COLO829 (cell line): ENCODE results near the gene NEDD4L.
A peak's percentile ranks its signal among the peaks of the same experiment; 100 is the strongest.

ENCODE experiments used
- DNase-seq: peaks from one replicate; pipeline ENCODE4 v3.0.0; 2012; ENCODE audit warnings: low spot score

The NEDD4L gene

GRCh38 chr18:58181988-58182387, 138.0 kb downstream of the NEDD4L start:
- DNase-seq = no peak

GRCh38 chr18:58183226-58183625, 139.2 kb downstream of the NEDD4L start:
- DNase-seq = no peak

DNA sequence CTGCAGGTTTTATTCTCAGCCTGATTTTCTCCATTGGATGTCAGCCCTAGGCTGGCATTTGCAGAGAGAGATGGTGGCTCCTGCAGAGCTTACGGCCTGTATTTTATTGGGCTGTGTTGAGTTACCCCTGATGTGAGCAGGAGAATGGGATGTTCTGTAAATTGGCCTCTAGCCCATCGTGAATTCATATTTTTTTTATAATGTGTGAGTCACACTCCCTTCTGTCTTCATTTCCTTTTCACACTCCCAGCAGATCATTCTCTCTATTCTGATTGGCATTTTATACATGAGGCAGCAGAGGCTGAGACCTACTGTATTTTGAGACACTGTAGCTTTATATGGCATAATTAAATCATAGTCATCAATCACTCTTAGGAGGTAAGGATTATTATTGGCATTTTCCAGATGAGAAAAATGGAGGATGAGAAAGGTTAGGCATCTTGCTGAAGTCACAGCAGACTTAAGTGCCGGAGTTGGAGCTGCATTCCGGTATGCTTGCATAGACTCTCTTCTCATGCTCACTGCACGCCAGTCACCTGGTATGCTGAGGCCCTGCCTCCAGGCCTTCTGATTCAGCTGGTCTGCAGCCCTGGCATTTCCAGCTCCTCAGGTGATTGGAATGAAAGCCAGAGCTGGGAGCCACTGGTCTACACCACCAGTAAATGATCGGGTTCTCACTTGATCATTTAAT, 142.4 kb downstream of the NEDD4L start:
- peak; percentile 48 for DNase-seq

GRCh38 chr18:58187674-58188073, 143.6 kb downstream of the NEDD4L start:
- DNase-seq = no peak

- no peak for DNase-seq
Observed at GRCh38 chr18:58188996-58189395, 145.0 kb downstream of the NEDD4L start.

DNA sequence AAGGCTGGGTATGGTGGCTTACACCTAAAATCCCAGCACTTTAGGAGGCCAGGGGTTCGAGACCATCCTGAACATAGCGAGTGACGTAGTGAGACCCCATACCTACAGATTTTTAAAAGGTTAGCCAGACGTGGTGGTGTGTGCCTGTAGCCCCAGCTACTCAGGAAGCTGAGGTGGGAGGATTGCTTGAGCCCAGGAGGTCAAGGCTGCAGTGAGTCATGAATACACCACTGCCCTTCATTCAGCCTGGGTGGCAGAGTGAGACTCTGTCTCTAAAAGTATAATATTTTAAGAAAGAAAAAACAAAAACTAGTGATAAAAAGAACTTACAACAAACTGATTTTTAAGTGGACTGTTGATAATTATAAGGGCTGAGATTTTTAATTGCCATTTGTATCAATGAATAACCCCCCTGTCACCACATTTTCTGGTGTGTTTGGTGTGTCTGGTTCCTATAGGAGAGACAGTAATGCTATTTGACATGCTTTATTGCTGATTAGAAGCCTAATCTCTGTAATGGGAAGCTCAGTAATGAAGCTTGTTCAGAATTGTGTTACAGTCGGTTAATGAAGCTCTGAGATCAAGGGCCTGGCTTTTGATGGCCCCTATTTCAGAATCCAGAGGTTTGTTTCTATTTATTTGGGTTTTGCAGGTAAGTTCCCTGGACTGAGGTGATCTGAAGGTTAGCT, 147.0 kb downstream of the NEDD4L start:
- no peak for DNase-seq

- no peak for DNase-seq
Observed at GRCh38 chr18:58191626-58192025, 147.6 kb downstream of the NEDD4L start.

GRCh38 chr18:58192519-58192918, 148.5 kb downstream of the NEDD4L start:
- DNase-seq = no peak

GRCh38 chr18:58194028-58194427, 150.0 kb downstream of the NEDD4L start:
- DNase-seq = peak; percentile 42

DNA sequence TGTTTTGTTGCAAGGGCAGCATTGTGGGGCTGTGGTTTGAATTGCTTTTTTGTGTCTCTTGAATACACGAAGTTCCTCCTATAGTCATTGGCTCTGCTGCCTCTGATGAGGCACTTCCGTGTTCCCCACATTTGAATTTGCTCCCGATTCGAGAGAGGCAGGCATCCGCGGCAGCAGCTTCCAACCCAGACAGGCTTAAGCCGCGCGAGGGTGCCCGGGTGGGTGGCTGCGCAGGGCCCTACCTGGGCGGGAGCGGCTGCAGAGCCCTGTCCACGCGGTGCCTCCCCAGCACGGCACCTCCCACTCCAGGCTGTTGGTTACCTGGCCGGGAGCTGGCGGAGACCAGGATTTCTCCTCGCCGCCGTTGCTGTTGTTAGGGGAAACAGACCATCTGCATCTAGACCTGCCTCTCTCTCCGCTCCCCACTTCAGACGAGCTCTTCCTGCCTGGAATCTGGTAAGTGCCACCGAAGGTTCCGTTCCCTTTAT, 151.3 kb downstream of the NEDD4L start:
- no peak for DNase-seq

GRCh38 chr18:58196164-58196563, 152.1 kb downstream of the NEDD4L start:
- no peak for DNase-seq

DNA sequence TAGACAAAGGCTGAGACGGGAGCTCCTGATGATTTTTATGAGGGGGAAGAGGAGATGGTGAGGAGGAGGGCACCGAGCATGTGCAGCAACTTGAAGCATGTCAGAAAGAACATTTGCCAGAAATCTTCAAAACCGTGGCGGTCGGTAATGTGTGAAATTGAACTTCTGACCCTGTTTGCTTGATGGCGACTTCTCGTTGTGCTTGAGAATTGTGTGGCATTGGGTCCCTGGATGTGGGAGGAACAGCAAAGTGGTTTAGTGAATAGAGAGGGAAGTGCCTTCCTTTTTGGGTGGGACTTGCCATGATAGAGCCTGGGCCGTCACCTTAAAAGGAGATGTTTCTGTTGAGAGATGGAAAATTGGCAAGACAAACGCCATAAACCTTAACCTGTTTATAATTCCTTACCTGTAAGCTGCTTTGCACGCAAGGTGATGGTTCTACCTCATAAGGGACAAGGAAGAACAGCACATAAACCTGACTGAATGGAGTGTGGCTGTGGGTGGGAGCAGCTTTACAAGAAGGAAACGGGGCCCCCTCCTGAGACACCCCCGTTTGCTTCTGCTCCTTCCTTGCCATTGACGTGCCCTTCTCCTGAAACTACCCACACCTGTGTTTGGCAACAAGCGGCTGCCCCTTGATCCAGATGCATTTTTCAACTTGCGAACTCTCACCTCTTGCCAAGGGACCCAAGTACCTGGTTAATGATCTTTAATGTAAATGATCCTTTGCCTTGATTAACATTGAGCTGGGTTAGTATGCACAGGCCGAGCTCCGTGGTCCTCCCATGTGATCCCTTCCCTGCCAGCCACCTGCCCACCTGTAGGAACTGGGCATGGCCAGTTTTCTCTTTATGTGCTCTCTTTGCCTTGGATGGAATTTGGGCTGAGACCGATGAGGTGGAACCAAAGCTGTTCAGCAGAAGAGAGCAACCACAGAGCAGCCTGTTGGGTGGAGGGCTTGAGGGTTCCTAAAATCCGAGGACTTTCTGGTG, 153.2 kb downstream of the NEDD4L start:
- no peak for DNase-seq

DNA sequence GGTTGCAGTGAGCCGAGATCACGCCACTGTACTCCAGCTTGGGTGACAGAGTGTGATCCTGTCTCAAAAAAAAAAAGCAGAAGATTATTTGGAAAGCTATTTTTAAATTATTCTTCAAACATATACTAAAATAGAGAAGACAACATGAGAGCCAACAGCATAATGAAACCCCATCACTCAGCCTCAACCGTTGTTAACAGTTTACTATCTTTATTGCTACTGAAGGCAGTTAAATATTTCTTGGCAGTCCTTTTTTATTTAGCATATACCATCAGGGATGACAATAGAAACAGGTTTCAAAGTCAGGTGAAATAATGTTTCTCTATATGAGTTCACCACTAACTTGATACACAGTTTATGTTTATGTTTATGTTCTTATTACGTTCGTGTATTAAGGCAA, 157.2 kb downstream of the NEDD4L start:
- DNase-seq = no peak

- peak; percentile 81 for DNase-seq
Observed at GRCh38 chr18:58201733-58202730, 158.0 kb downstream of the NEDD4L start.

DNA sequence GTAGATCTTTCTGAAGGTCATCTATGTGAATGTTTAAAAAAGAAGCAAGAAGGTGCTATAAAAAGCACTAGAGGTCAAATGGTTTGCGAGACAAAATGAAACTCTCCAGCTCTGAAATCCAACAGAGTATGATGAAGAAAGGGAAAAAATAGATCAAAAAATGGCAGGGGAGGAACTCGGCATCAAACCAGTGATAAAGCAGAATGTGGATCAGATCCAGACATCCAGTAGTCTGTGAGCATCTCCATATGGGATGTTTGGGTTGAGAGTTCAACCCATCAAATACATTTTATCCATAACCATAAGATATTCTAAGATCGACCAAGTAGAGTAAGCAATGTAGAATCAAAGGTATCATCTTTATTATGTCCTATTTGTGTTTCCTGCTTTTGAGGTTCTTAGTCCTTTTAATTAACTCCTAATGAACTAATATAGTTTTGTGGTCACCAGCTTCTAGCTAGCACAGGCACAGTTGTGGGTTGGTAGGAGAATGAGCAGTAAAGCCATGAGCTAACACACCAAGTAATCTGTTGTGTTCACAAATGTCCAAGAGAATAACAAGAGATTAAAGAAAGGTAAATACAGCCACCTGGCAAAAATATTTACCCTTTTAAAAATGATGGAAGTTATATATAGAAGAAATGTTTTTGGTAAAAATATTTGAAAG, 160.9 kb downstream of the NEDD4L start:
- DNase-seq = no peak

GRCh38 chr18:58205443-58206160, 161.6 kb downstream of the NEDD4L start:
- DNase-seq = no peak

- DNase-seq = no peak
Observed at GRCh38 chr18:58207520-58208152, 163.6 kb downstream of the NEDD4L start.

GRCh38 chr18:58208207-58208932, 164.3 kb downstream of the NEDD4L start:
- DNase-seq = no peak

GRCh38 chr18:58209326-58209725, 165.3 kb downstream of the NEDD4L start:
- DNase-seq = no peak
